ENCODE measurements around the gene DPF1. TPM values are rescaled to one million over a fixed set of nuclear protein-coding genes. Genes with fewer than 3 reads are reported as not detected.
A peak's percentile ranks its signal among the peaks of the same experiment; 100 is the strongest.
"Not testable (repeated sequence)": the region's sequence is repeated elsewhere in the genome, so short reads cannot be mapped to it uniquely, and the experiment has no call there.

The DPF1 gene
- total RNA-seq, 1 donor from 2014 or later, result 1.5 TPM

- Histone ChIP-seq H3K4me3 (ENCODE audit: low read depth, low read length) (peak overlapping the region; percentile 32), H3K27me3 (ENCODE audit: control insufficient read depth, insufficient read depth, low read length) (peaks cover 31% of the 10 kb centered on the region), H3K36me3 (ENCODE audit: control insufficient read depth, insufficient read depth, low read length) (no peaks in the 10 kb centered on the region)
- DNase-seq (ENCODE audit: low read depth), result no peak
- TF ChIP-seq CTCF (IDR thresholded peaks at IDR 0.05; ENCODE audit: insufficient read depth, low read length, poor library complexity, severe bottlenecking), result no peak
These were observed 5.6 kb upstream of the DPF1 start for GRCh38 chr19:38229585-38230073.

- DNase-seq (ENCODE audit: low read depth), result no peak
- no peak for TF ChIP-seq CTCF (IDR thresholded peaks at IDR 0.05; ENCODE audit: insufficient read depth, low read length, poor library complexity, severe bottlenecking)
- Histone ChIP-seq H3K36me3 (ENCODE audit: control insufficient read depth, insufficient read depth, low read length) (no peaks in the 10 kb centered on the region), H3K4me3 (ENCODE audit: low read depth, low read length) (peak overlapping the region; percentile 32), H3K27me3 (ENCODE audit: control insufficient read depth, insufficient read depth, low read length) (peaks cover 31% of the 10 kb centered on the region)
These were observed 4.7 kb upstream of the DPF1 start for GRCh38 chr19:38228491-38229439.

GRCh38 chr19:38228005-38228377, 4.0 kb upstream of the DPF1 start:
- peaks cover 31% of the 10 kb centered on the region for H3K27me3 ChIP-seq (ENCODE audit: control insufficient read depth, insufficient read depth, low read length)
- H3K4me3 ChIP-seq (ENCODE audit: low read depth, low read length), result no peak overlapping the region
- no peak for DNase-seq (ENCODE audit: low read depth)
- no peaks in the 10 kb centered on the region for H3K36me3 ChIP-seq (ENCODE audit: control insufficient read depth, insufficient read depth, low read length)
- TF ChIP-seq CTCF (IDR thresholded peaks at IDR 0.05; ENCODE audit: insufficient read depth, low read length, poor library complexity, severe bottlenecking), result no peak

- H3K4me3 ChIP-seq (ENCODE audit: low read depth, low read length), result no peak overlapping the region
- H3K36me3 ChIP-seq (ENCODE audit: control insufficient read depth, insufficient read depth, low read length), result no peaks in the 10 kb centered on the region
These were observed 3.4 kb upstream of the DPF1 start for GRCh38 chr19:38227287-38228004.

GRCh38 chr19:38224863-38225218, 819 bp upstream of the DPF1 start:
- H3K36me3 ChIP-seq (ENCODE audit: control insufficient read depth, insufficient read depth, low read length); DNase-seq (ENCODE audit: low read depth); H3K4me3 ChIP-seq (ENCODE audit: low read depth, low read length): not testable (repeated sequence)
- peaks cover 22% of the 10 kb centered on the region for H3K27me3 ChIP-seq (ENCODE audit: control insufficient read depth, insufficient read depth, low read length)

More at GRCh38 chr19:38227287-38228004, 3.4 kb upstream of the DPF1 start:
- no peak for TF ChIP-seq CTCF (IDR thresholded peaks at IDR 0.05; ENCODE audit: insufficient read depth, low read length, poor library complexity, severe bottlenecking)
- DNase-seq (ENCODE audit: low read depth), result no peak
- peaks cover 31% of the 10 kb centered on the region for H3K27me3 ChIP-seq (ENCODE audit: control insufficient read depth, insufficient read depth, low read length)

GRCh38 chr19:38223617-38224013, 407 bp downstream of the DPF1 start:
- Histone ChIP-seq H3K4me3 (ENCODE audit: low read depth, low read length) (peak overlapping the region; percentile 69), H3K27me3 (ENCODE audit: control insufficient read depth, insufficient read depth, low read length) (peaks cover 13% of the 10 kb centered on the region), H3K36me3 (ENCODE audit: control insufficient read depth, insufficient read depth, low read length) (no peaks in the 10 kb centered on the region)
- TF ChIP-seq CTCF (IDR thresholded peaks at IDR 0.05; ENCODE audit: insufficient read depth, low read length, poor library complexity, severe bottlenecking), result no peak
- DNase-seq (ENCODE audit: low read depth), result no peak
